Adipocyte (in vitro differentiated cells): ENCODE data around the gene CDKN2B-AS1.

ENCODE experiments used
- DNase-seq: peaks from one replicate; pipeline ENCODE4 v3.0.0-alpha.2; 2015; ENCODE audit warnings: low read depth
- H3K27me3 ChIP-seq: replicated peaks from 2 replicates; pipeline ENCODE4 v1.7.0; 2013; ENCODE audit warnings: mild to moderate bottlenecking, low read length, moderate library complexity; ENCODE audit not compliant: control insufficient read depth, insufficient read depth
- H3K36me3 ChIP-seq: 2 replicates; pipeline ENCODE4 v1.7.0; 2013; ENCODE audit warnings: low read length, mild to moderate bottlenecking, moderate library complexity; ENCODE audit not compliant: control insufficient read depth, insufficient read depth, severe bottlenecking
- H3K4me1 ChIP-seq: 2 replicates; pipeline ENCODE4 v1.7.0; 2013; ENCODE audit warnings: mild to moderate bottlenecking, low read length, moderate library complexity; ENCODE audit not compliant: control insufficient read depth, insufficient read depth
- H3K4me3 ChIP-seq: 2 replicates; pipeline ENCODE4 v1.7.0; 2013; ENCODE audit warnings: mild to moderate bottlenecking, low read length, moderate library complexity
- H3K9ac ChIP-seq: 2 replicates; pipeline ENCODE4 v1.7.0; 2013; ENCODE audit warnings: mild to moderate bottlenecking, low read length, moderate library complexity
- H3K9me3 ChIP-seq: 2 replicates; pipeline ENCODE4 v1.7.0; 2013; ENCODE audit warnings: mild to moderate bottlenecking, low read length, moderate library complexity; ENCODE audit not compliant: control insufficient read depth

The CDKN2B-AS1 gene

DNA sequence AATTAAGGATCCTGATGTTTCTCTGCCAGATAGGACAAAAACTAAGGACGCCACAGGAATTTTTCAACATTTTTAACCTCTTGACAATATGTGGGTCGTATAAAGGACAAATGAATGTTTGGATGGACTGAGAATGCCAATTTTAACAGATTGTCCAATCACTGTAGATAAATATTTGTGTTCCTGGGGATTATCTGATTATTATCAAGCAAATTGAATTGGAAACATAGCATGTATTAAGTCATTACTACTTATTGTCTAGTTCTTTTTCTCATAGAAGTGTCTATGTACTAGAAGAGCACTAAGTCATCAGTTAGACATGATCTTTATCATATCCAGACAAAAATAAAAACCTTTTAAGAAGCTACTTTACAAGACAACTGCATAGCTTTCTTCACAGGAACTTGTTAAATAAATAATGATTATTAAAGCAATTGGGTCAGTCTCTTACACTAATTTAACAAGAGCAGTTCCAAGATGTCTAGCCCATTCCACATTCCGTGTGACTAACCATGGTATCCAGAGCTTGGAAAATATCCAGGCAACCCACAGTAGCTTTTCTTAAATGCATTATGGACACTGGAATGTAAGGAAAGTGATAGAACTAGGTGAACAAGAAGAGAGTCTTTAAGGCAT is 142.0 kb downstream of the CDKN2B-AS1 start:
- peak; percentile 60 for DNase-seq

DNA sequence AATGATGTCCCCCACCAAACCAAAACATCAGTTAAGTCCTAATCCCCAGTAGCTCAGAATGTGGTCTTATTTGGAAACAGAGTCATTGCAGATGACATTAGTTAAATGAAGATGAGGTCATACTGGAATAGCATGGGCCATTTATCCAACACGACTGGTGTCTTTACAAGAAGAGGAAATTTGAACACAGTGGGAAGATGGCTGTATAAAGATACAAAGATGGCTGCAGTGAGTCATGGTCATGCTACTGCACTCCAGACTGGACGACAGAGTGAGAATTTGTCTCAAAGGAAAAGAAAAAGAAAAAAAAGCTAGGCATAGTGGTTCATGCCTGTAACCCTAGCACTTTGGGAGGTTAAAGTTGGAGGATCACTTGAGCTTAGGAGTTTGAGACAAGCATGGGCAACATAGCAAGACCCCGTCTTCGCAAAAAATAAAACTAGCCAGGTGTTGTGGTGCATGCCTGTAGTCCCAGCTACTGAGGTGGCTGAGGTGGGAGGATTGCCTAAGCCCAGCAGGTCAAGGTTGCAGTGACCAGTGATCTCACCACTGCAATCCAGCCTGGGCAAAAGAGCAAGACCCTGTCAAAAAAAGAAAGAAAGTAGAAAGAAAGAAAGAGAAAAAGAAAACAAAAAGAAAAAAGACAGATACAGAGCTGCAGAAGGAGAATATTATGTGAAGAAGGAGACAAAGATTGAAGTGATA is 144.5 kb downstream of the CDKN2B-AS1 start:
- no peak overlapping the region for H3K4me3 ChIP-seq
- no peak overlapping the region for H3K9ac ChIP-seq
- peaks cover 33% of the 10 kb centered on the region for H3K4me1 ChIP-seq
- H3K9me3 ChIP-seq: no peaks in the 10 kb centered on the region
- no peaks in the 10 kb centered on the region for H3K27me3 ChIP-seq
- no peaks in the 10 kb centered on the region for H3K36me3 ChIP-seq
- no peak for DNase-seq

More for the DNA sequence above, 142.0 kb downstream of the CDKN2B-AS1 start:
- H3K9ac ChIP-seq: no peak overlapping the region
- no peaks in the 10 kb centered on the region for H3K36me3 ChIP-seq
- no peaks in the 10 kb centered on the region for H3K27me3 ChIP-seq
- H3K4me3 ChIP-seq: peak overlapping the region; percentile 6
- H3K4me1 ChIP-seq: peaks cover 19% of the 10 kb centered on the region
- H3K9me3 ChIP-seq: no peaks in the 10 kb centered on the region

DNA sequence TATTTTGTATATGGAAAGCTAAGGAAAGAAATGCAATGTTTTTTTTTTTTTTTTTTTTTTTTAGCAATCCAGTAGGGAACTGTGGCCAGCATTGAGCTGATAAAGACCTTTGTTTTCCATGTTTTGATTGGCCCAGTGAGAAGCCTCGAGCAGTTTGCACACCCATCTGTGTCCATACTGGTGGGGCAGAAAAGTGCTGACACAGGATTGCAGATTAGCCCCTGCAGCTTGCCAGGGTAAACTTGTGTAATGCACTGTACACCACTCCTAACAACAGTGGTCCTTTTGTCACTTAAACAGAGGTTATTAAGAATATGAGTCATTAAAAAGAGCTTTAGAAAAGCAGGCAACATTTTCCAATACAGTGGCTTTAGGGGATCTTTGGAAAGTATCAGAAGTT is 147.3 kb downstream of the CDKN2B-AS1 start:
- no peak for DNase-seq
- H3K9me3 ChIP-seq: no peaks in the 10 kb centered on the region
- no peak overlapping the region for H3K4me3 ChIP-seq
- no peaks in the 10 kb centered on the region for H3K27me3 ChIP-seq
- H3K4me1 ChIP-seq: peaks cover 21% of the 10 kb centered on the region
- H3K36me3 ChIP-seq: no peaks in the 10 kb centered on the region
- H3K9ac ChIP-seq: peak overlapping the region; percentile 19

DNA sequence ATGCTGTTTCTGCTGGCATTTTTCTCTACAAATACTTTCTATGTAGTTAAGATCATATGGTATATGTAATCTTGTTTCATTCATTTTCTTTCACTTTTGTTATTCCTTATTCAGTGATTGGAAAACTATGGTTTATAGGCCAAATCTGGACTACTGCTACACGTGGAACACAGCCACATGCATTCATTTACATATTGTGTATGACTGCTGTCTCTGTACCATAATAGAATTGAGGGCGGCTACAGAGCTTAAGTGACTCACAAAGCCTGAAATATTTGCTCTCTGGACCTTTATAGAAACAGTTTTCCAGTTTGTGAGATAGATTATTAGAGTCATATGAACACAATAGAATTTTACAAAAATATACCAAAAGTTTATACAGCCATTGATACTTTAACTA is 148.1 kb downstream of the CDKN2B-AS1 start:
- no peaks in the 10 kb centered on the region for H3K9me3 ChIP-seq
- H3K4me3 ChIP-seq: no peak overlapping the region
- peak; percentile 40 for DNase-seq
- peak overlapping the region; percentile 19 for H3K9ac ChIP-seq
- peaks cover 18% of the 10 kb centered on the region for H3K4me1 ChIP-seq
- no peaks in the 10 kb centered on the region for H3K27me3 ChIP-seq
- no peaks in the 10 kb centered on the region for H3K36me3 ChIP-seq

DNA sequence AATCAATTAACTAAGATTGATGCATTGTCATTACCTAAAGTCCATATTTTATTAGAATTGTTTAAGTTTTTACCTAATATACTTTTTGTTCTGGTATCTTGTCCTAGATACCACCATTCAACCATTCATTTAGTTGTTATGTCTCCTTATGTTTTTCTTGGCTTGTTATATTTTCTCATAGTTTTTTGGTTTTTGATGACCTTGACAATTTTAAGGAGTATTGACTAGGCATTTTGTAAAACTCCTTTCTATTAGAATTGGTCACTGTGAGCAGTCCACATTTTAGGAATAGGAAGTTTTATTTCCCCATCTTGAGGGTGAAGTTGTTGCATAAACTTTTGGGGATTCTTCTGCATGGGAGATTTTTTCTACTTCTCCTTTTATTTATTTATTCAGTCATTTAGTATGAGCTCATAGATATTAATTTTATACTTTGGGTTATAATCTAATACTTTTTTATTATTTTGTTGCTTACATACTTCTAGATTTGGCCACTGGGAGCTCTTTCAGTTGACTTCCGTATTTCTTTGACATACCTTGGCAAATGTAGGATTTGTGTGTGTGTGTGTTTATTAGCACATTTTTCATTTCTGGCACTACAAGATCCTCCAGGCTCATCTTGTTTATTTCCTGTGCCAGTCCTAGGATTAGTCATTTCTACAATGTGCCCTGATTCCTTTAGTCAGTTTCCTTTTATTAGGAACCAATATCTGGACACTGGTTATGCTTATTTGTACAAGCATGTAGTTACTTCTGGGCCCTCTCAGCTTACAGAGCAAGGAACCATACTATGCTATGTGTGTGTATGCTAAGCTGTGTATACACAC is 149.4 kb downstream of the CDKN2B-AS1 start:
- no peaks in the 10 kb centered on the region for H3K27me3 ChIP-seq
- DNase-seq: no peak
- H3K4me3 ChIP-seq: no peak overlapping the region
- no peaks in the 10 kb centered on the region for H3K9me3 ChIP-seq
- no peak overlapping the region for H3K9ac ChIP-seq
- no peaks in the 10 kb centered on the region for H3K36me3 ChIP-seq
- H3K4me1 ChIP-seq: peaks cover 18% of the 10 kb centered on the region

DNA sequence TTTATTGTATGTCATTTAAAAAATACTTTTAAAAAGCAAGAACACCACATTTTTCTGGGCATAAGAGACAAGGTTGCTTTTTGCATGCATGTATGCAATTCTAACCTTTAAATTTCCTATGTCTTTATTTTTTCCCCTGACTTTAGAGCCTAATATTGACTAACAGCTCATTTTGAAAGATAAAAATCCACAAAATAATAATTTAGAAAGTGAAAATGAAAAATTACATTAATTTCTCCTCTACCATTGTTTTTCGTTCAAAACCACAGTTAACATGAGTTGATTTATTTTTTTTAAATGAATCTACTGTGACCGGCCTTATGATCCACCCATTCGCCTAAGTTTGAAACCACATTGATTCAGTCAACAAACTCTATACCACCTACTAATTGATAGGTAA is 152.0 kb downstream of the CDKN2B-AS1 start:
- Histone ChIP-seq H3K9me3 (no peaks in the 10 kb centered on the region), H3K27me3 (no peaks in the 10 kb centered on the region), H3K4me1 (peaks cover 13% of the 10 kb centered on the region), H3K36me3 (no peaks in the 10 kb centered on the region), H3K9ac (no peak overlapping the region), H3K4me3 (no peak overlapping the region)
- DNase-seq: no peak

DNA sequence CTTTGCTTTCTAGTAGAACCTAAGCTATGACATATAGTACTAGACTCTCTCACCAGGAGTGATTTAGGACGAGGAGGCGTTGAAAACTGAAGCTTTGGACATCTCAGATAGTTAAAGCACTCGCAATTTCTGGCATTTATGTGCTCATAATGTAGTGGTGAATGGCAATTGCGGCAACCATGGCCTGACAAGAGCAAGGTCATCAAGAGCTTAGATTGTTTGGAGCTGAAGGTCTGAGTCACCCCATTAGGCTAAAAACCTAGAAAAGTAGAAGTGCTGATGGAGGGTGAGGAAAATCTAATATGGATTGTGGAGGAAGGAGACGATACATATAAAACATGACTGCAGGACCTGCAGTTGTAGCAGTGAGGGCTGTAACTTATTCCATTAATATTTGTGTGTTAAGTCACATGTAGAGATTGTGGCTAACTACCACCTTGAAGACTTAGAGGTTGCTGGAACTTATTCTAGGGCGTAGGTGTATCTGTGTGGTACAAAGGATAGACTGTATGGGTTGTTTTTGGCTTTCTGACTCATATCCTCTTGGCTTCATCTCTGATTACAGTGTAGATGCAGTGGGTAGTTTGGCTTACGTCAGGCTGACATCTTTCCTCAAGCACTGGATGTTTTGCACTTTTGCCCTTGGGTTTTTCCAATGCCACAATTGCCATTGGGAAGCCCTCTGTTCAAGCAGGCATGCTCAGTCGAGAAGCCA is 153.4 kb downstream of the CDKN2B-AS1 start:
- Histone ChIP-seq H3K9me3 (no peaks in the 10 kb centered on the region), H3K36me3 (no peaks in the 10 kb centered on the region), H3K4me1 (no peaks in the 10 kb centered on the region), H3K27me3 (no peaks in the 10 kb centered on the region), H3K4me3 (no peak overlapping the region), H3K9ac (no peak overlapping the region)
- peak; percentile 45 for DNase-seq

DNA sequence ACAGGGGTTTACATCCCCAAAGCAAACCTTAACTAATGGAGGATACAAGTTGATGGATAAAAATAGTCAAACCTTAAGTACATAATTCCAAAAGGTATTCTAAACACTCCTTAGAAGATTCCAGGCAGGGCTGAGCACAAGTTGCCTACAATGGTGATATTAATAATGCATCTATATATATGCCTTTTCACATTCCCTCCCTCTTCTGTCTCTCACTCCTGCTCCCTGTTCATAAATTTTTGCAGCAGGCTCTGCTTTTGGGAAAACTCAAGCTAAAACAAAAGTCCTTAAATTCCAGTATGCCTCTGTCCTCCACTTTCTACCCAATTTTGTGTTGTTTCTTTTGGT is 153.9 kb downstream of the CDKN2B-AS1 start:
- Histone ChIP-seq H3K9me3 (no peaks in the 10 kb centered on the region), H3K4me3 (no peak overlapping the region), H3K9ac (no peak overlapping the region), H3K27me3 (no peaks in the 10 kb centered on the region), H3K4me1 (no peaks in the 10 kb centered on the region), H3K36me3 (no peaks in the 10 kb centered on the region)
- DNase-seq: no peak

DNA sequence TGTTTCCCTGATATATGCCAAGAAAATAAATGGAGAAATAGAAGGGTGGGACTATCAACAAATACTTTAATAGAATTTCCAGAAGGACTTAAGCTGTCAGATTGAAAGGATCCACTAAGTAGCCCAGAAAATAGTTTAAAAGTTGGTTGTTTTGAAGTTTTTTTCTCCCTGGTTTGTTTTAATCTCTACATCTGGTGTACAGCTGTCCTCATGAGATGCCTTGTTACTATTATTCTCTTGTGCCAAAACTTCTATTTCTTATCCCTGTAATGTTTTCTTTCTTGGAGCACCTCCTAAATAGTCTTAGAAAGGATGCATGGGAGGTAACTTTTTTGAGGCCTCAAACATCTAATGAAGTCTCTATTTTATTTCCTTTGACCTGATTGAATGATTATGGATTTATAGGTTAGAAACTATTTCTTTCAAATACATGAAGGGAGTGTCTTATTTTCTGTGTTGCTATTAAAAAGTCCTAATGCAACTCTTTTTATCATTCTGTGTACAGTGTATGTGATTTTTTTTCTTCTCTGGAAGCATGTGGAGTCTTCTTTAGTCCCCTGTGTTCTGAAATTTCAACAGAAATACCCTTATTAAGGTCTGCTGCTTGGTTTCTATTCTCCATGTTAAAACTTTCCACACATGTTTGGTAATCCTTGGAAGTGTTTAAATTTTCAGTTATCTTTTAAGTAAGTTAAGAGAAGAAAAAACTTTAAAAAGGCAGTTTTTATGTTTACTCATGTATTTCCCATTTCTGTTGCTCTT is 154.5 kb downstream of the CDKN2B-AS1 start:
- no peaks in the 10 kb centered on the region for H3K36me3 ChIP-seq
- no peaks in the 10 kb centered on the region for H3K4me1 ChIP-seq
- no peaks in the 10 kb centered on the region for H3K27me3 ChIP-seq
- H3K4me3 ChIP-seq: no peak overlapping the region
- H3K9me3 ChIP-seq: no peaks in the 10 kb centered on the region
- DNase-seq: no peak
- no peak overlapping the region for H3K9ac ChIP-seq

DNA sequence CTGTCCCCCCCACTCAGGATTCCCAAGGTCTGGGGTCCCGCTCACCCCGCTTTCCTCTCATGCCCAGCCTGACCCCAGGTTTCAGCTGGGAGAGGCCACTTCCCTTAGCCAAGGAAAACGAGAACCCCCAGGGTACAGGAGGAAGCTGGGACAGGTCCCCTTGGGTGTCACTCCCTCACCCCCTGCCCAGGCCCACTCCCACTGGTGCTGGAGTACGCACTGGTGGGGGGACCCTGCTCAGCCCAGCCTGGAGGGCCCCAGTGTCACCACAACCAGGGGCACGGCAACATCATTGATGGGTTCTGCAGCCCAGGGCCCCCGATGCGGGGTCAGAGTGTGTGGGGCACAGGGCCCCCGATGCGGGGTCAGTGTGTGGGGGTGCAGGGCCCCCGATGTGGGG is 159.5 kb downstream of the CDKN2B-AS1 start:
- Histone ChIP-seq H3K9ac (no peak overlapping the region), H3K36me3 (no peaks in the 10 kb centered on the region), H3K9me3 (no peaks in the 10 kb centered on the region), H3K4me1 (peaks cover 14% of the 10 kb centered on the region), H3K27me3 (no peaks in the 10 kb centered on the region), H3K4me3 (no peak overlapping the region)
- DNase-seq: no peak
